Pons (tissue), 1 donor: ENCODE results near the gene KIAA1671.

Source experiments
- DNase-seq: peaks from one replicate; pipeline ENCODE4 v3.0.0-alpha.2; 2016; ENCODE audit warnings: low spot score

Gene KIAA1671

GRCh38 chr22:25045159-25045558, 92.6 kb downstream of the KIAA1671 start:
- DNase-seq: no peak

GRCh38 chr22:25048071-25048470, 95.6 kb downstream of the KIAA1671 start:
- DNase-seq: no peak

GRCh38 chr22:25048659-25049647, 96.4 kb downstream of the KIAA1671 start:
- peak; percentile 47 for DNase-seq

- no peak for DNase-seq
Measured at GRCh38 chr22:25049770-25050169, 97.3 kb downstream of the KIAA1671 start.

GRCh38 chr22:25050566-25050965, 98.0 kb downstream of the KIAA1671 start:
- DNase-seq: no peak

GRCh38 chr22:25051073-25051472, 98.6 kb downstream of the KIAA1671 start:
- no peak for DNase-seq

- no peak for DNase-seq
Measured at GRCh38 chr22:25051983-25052710, 99.6 kb downstream of the KIAA1671 start.

- DNase-seq: no peak
Measured at GRCh38 chr22:25053153-25053805, 100.8 kb downstream of the KIAA1671 start.

GRCh38 chr22:25054943-25055511, 102.5 kb downstream of the KIAA1671 start:
- no peak for DNase-seq

- no peak for DNase-seq
Measured at GRCh38 chr22:25057013-25057881, 104.7 kb downstream of the KIAA1671 start.

GRCh38 chr22:25059438-25059837, 106.9 kb downstream of the KIAA1671 start:
- no peak for DNase-seq

- no peak for DNase-seq
Measured at GRCh38 chr22:25060522-25061071, 108.1 kb downstream of the KIAA1671 start.

GRCh38 chr22:25061134-25061533, 108.6 kb downstream of the KIAA1671 start:
- no peak for DNase-seq

GRCh38 chr22:25061605-25062376, 109.3 kb downstream of the KIAA1671 start:
- no peak for DNase-seq

- no peak for DNase-seq
Measured at GRCh38 chr22:25062386-25063085, 110.0 kb downstream of the KIAA1671 start.

- no peak for DNase-seq
Measured at GRCh38 chr22:25064894-25065560, 112.5 kb downstream of the KIAA1671 start.

- DNase-seq: no peak
Measured at GRCh38 chr22:25066861-25067435, 114.4 kb downstream of the KIAA1671 start.

GRCh38 chr22:25067851-25068421, 115.4 kb downstream of the KIAA1671 start:
- peak; percentile 54 for DNase-seq
